Epithelial cell of esophagus (primary cell): ENCODE measurements around the gene DNAJA3.

Experiments
- DNase-seq: peaks from one replicate; pipeline ENCODE4 v3.0.0; 2010; ENCODE audit warnings: low read depth
- H3K4me3 ChIP-seq: 2 replicates; pipeline ENCODE4 v1.5.1; 2011; ENCODE audit warnings: mild to moderate bottlenecking, low read length, control low read depth
- CTCF ChIP-seq: IDR thresholded peaks from 2 replicates; pipeline ENCODE4 v1.5.1; 2011; ENCODE audit warnings: low read depth, mild to moderate bottlenecking, low read length, control low read depth, inconsistent platforms; ENCODE audit not compliant: insufficient read depth; ENCODE audit errors: missing control alignments

Gene DNAJA3

GRCh38 chr16:4404247-4404966 lies 21.3 kb upstream of the DNAJA3 start:
- TF ChIP-seq CTCF, result peak; percentile 64
- peak; percentile 69 for DNase-seq
- H3K4me3 ChIP-seq, result no peak overlapping the region

DNA sequence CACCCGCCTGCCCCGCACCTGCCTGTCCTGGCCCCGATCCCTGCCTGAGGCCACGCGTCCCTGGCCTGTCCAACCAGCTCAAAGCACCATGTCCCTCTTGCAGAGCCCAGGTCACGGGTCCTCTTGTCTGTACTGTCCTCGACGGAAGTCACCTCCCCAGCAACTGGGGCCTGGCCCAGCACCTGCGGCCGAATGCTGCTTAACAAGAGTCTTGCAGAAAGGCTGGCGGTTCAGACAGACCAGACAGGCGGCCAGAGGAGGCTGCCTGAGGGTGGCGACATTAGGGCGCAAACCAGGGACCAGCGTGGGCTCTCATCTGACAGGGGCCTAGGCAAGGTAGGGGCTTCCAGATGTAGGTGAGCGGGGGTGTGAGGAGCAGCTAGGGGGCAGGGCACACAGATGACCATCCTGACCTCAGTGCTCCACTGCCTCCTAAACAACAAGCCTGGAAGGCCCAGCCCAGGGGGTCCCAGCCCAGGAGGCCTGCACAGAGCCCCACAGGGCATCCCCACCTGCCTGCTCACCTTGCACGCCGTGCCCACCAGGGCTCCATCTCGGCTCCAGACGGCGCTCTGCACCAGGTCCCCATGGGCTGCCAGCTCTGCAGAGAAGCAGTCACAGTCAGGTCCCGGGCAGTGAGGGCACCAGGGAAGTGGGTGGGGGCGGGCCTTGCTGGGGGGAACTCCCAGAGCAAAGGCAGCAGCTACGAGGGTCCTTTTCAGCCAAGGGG lies 20.5 kb upstream of the DNAJA3 start:
- H3K4me3 ChIP-seq, result no peak overlapping the region
- no peak for TF ChIP-seq CTCF
- no peak for DNase-seq

DNA sequence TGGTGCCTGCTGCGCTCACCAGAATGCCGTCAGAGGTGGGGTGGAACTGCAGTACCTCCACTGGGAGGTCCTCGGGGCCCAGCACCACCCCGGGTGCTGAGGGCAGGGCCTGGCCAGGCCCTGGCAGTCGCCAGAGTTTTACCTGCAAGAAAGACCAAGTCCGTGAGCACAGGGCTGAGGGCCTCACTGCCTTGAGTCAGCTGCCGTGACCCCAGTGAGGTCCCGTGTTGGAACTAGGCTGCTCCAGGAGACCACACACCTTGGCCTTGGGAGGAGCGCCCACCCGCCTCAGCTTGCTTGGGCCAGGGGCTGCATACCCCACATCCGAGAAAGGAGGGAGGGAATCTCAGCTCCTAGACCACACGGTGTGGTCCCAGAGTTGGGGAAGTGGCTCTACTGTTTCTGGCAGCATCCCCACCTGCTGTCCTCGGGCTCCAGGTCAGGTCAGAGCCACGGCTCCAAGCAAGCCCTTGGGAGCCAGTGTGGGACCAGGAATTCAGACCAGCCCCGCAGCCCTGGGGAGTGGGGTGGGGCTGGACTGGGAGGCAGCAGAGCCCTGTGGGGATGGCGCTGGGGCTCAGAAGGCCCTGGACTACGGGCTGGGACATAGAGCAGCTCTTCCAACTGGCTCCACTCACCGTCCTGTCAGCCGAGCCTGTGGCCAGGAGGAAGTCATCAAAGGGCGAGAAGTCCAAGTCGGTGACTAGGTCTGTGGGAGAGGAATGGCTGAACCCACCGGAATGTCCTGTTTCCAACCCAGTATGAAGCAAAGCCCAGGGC lies 17.9 kb upstream of the DNAJA3 start:
- H3K4me3 ChIP-seq, result no peak overlapping the region
- TF ChIP-seq CTCF, result no peak
- no peak for DNase-seq

GRCh38 chr16:4408323-4408690 lies 17.4 kb upstream of the DNAJA3 start:
- no peak for DNase-seq
- TF ChIP-seq CTCF, result no peak
- H3K4me3 ChIP-seq, result no peak overlapping the region

- peak; percentile 44 for DNase-seq
- TF ChIP-seq CTCF, result peak; percentile 46
- no peak overlapping the region for H3K4me3 ChIP-seq
These were observed 16.4 kb upstream of the DNAJA3 start for GRCh38 chr16:4409081-4409932.

GRCh38 chr16:4410335-4411075 lies 15.2 kb upstream of the DNAJA3 start:
- no peak overlapping the region for H3K4me3 ChIP-seq
- TF ChIP-seq CTCF, result no peak
- DNase-seq, result peak; percentile 38
